AG20443 (cell line): ENCODE measurements around the gene ZNF438.

ENCODE experiments used
- DNase-seq: peaks from one replicate; pipeline ENCODE4 v3.0.0; 2012; ENCODE audit warnings: low spot score, mixed read lengths

The ZNF438 gene

GRCh38 chr10:31014161-31014875, 17.3 kb downstream of the ZNF438 start:
- no peak for DNase-seq

- DNase-seq: no peak
These were observed 18.3 kb downstream of the ZNF438 start for GRCh38 chr10:31013331-31013730.

- DNase-seq: no peak
These were observed 20.0 kb downstream of the ZNF438 start for GRCh38 chr10:31011665-31012022.

GRCh38 chr10:31011017-31011664, 20.5 kb downstream of the ZNF438 start:
- no peak for DNase-seq

- DNase-seq: no peak
These were observed 21.6 kb downstream of the ZNF438 start for GRCh38 chr10:31010062-31010461.

GRCh38 chr10:31005895-31006294, 25.8 kb downstream of the ZNF438 start:
- DNase-seq: no peak

- no peak for DNase-seq
These were observed 27.0 kb downstream of the ZNF438 start for GRCh38 chr10:31004611-31005193.

GRCh38 chr10:31001740-31002139, 29.9 kb downstream of the ZNF438 start:
- DNase-seq: no peak

- no peak for DNase-seq
These were observed 30.8 kb downstream of the ZNF438 start for GRCh38 chr10:31000867-31001266.

GRCh38 chr10:31000071-31000782, 31.4 kb downstream of the ZNF438 start:
- DNase-seq: no peak

GRCh38 chr10:30999070-30999712, 32.5 kb downstream of the ZNF438 start:
- no peak for DNase-seq

- DNase-seq: no peak
These were observed 34.0 kb downstream of the ZNF438 start for GRCh38 chr10:30997536-30998235.

GRCh38 chr10:30996481-30997005, 35.1 kb downstream of the ZNF438 start:
- no peak for DNase-seq

- DNase-seq: no peak
These were observed 36.4 kb downstream of the ZNF438 start for GRCh38 chr10:30995081-30995770.

GRCh38 chr10:30993155-30993554, 38.5 kb downstream of the ZNF438 start:
- DNase-seq: no peak

GRCh38 chr10:30992681-30993080, 39.0 kb downstream of the ZNF438 start:
- DNase-seq: no peak

GRCh38 chr10:30991647-30992011, 40.0 kb downstream of the ZNF438 start:
- no peak for DNase-seq

- no peak for DNase-seq
These were observed 40.6 kb downstream of the ZNF438 start for GRCh38 chr10:30990971-30991646.

GRCh38 chr10:30990351-30990750, 41.3 kb downstream of the ZNF438 start:
- no peak for DNase-seq

- DNase-seq: no peak
These were observed 42.7 kb downstream of the ZNF438 start for GRCh38 chr10:30988831-30989435.
